Measurements from ENCODE around the gene BCAS3. TPM values are rescaled to one million over a fixed set of nuclear protein-coding genes. Genes with fewer than 3 reads are reported as not detected.
"Not testable (repeated sequence)": the region's sequence is repeated elsewhere in the genome, so short reads cannot be mapped to it uniquely, and the experiment has no call there.

Gene BCAS3
- total RNA-seq, 4 donors from 2014 or later: 13.0 to 27.8 (median 20.7) TPM

- DNase-seq: no peak
- TF ChIP-seq POLR2A (IDR thresholded peaks at IDR 0.05) (no peak), CTCF (IDR thresholded peaks at IDR 0.05) (no peak)
- peaks cover 0 to 71% (median 0%) of the 10 kb centered on the region in 4 donors for H3K27me3 ChIP-seq
- peaks cover 0 to 9% (median 7%) of the 10 kb centered on the region in 3 donors for H3K9me3 ChIP-seq
- no peaks in the 10 kb centered on the region for H3K36me3 ChIP-seq
- peaks cover 0 to 4% (median 0%) of the 10 kb centered on the region in 3 donors for H3K4me1 ChIP-seq
- intact Hi-C loops (cut with DNase I): no loop called here
- H3K27ac ChIP-seq: no peak overlapping the region
- H3K4me3 ChIP-seq: no peak overlapping the region
These were observed 763.0 kb downstream of the BCAS3 start for GRCh38 chr17:61440697-61441096.

GRCh38 chr17:61441507-61441906, 763.9 kb downstream of the BCAS3 start:
- DNase-seq; intact Hi-C loops (cut with DNase I); H3K27ac ChIP-seq; H3K9me3 ChIP-seq; H3K4me1 ChIP-seq; H3K36me3 ChIP-seq; H3K4me3 ChIP-seq: not testable (repeated sequence)
- WGBS, 2 donors: 84 to 85% methylated on average over 2 to 6 of the region's 6 CpGs
- peaks cover 0 to 71% (median 0%) of the 10 kb centered on the region in 4 donors for H3K27me3 ChIP-seq

- DNase-seq: no peak
- WGBS, 2 donors: 52 to 58% methylated on average over 4 of the region's 4 CpGs
- Histone ChIP-seq H3K36me3 (no peaks in the 10 kb centered on the region), H3K27me3 (peaks cover 0 to 75% (median 0%) of the 10 kb centered on the region in 4 donors), H3K9me3 (peaks cover 0 to under 1% (median 0%) of the 10 kb centered on the region in 3 donors), H3K4me1 (peaks cover 0 to 4% (median 0%) of the 10 kb centered on the region in 3 donors), H3K4me3 (no peak overlapping the region), H3K27ac (no peak overlapping the region)
- TF ChIP-seq CTCF (IDR thresholded peaks at IDR 0.05): no peak
- no peak for TF ChIP-seq POLR2A (IDR thresholded peaks at IDR 0.05)
- intact Hi-C loops (cut with DNase I): no loop called here
These were observed 764.6 kb downstream of the BCAS3 start for GRCh38 chr17:61442136-61442775.

Small RNAs within 50 kb of the gene (small RNA-seq; reads per million reads assigned to genes)
- gene RF00019: 0 reads per million in 4 donors
- gene RN7SL448P: 0 reads per million in 4 donors
- 0 reads per million in 4 donors for gene RN7SL606P
- gene RNU6-623P: 0 reads per million in 4 donors

Other genes with a start within 250 kb of the BCAS3 start
- gene APPBP2, start 151.6 kb upstream of the BCAS3 start, total RNA-seq: 10 to 100 TPM in 3 of 4 donors, 1 to 10 TPM in 1; 9.7 to 26.3 (median 16.0) TPM
- 10 to 100 TPM in 3 of 4 donors, 1 to 10 TPM in 1; 6.6 to 11.3 (median 10.6) TPM for gene PPM1D, start 77.7 kb upstream of the BCAS3 start, total RNA-seq